A673 (cell line): ENCODE measurements around the gene NOL11. TPM values are rescaled to one million over a fixed set of nuclear protein-coding genes. Genes with fewer than 3 reads are reported as not detected.
"Not testable (repeated sequence)": the region's sequence is repeated elsewhere in the genome, so short reads cannot be mapped to it uniquely, and the experiment has no call there.

ENCODE experiments used
- BruUV-seq: library from RNA; stranded (reverse); fragments of 400-500 nt; replicated peaks from 2 replicates; lab custom pipeline; 2021; lab: Mats Ljungman, UMichigan
- CTCF ChIA-PET: fragments of 300-600 bp; sonication (Branson Sonifier 250); formaldehyde crosslinking; loops from one replicate; lab custom pipeline; 2022; ENCODE audit warnings: antibody characterized with exemption; lab: Charles Lee
- POLR2A ChIA-PET: fragments of 300-600 bp; sonication (Branson Sonifier 250); formaldehyde crosslinking; loops from one replicate; lab custom pipeline; 2022; ENCODE audit warnings: antibody characterized with exemption; ENCODE audit not compliant: low non-redundant PET; lab: Charles Lee
- DNase-seq: peaks from one replicate; pipeline ENCODE4 v3.0.0-alpha.2; 2015; ENCODE audit warnings: low spot score
- H3K27ac ChIP-seq: fragments of 200-600 bp; sonication (generic); 2 replicates; pipeline ENCODE4 v1.5.1; 2016; ENCODE audit warnings: mixed run types, low read depth, mild to moderate bottlenecking, mixed read lengths, antibody characterized with exemption, low read length; ENCODE audit not compliant: poor library complexity, severe bottlenecking
- H3K27me3 ChIP-seq: fragments of 200-600 bp; sonication (generic); replicated peaks from 2 replicates; pipeline ENCODE4 v1.6.1; 2017; ENCODE audit warnings: mixed run types, low read depth, mild to moderate bottlenecking, mixed read lengths, antibody characterized with exemption, low read length; ENCODE audit not compliant: insufficient read depth, poor library complexity
- H3K36me3 ChIP-seq: fragments of 200-600 bp; sonication (generic); 2 replicates; pipeline ENCODE4 v1.6.1; 2016; ENCODE audit warnings: mixed run types, mild to moderate bottlenecking, mixed read lengths, antibody characterized with exemption, low read length; ENCODE audit not compliant: insufficient read depth, poor library complexity, severe bottlenecking
- H3K4me1 ChIP-seq: fragments of 200-600 bp; sonication (generic); 2 replicates; pipeline ENCODE4 v1.6.1; 2017; ENCODE audit warnings: mixed run types, mild to moderate bottlenecking, mixed read lengths, antibody characterized with exemption, low read length; ENCODE audit not compliant: insufficient read depth, poor library complexity, severe bottlenecking
- H3K4me3 ChIP-seq: fragments of 200-600 bp; sonication (generic); 2 replicates; pipeline ENCODE4 v1.5.1; 2016; ENCODE audit warnings: low read depth, mixed run types, mild to moderate bottlenecking, mixed read lengths, low read length; ENCODE audit not compliant: poor library complexity, severe bottlenecking
- H3K9me3 ChIP-seq: fragments of 200-600 bp; sonication (generic); 2 replicates; pipeline ENCODE4 v1.6.1; 2016; ENCODE audit warnings: mixed run types, low read depth, mild to moderate bottlenecking, mixed read lengths, antibody characterized with exemption, low read length; ENCODE audit not compliant: poor library complexity, severe bottlenecking
- EZH2 ChIP-seq: fragments of 200-600 bp; sonication (generic); IDR thresholded peaks from 2 replicates; pipeline ENCODE4 v1.6.1; 2017; ENCODE audit warnings: borderline replicate concordance, low read depth, mild to moderate bottlenecking, mixed read lengths, antibody characterized with exemption, low read length; ENCODE audit not compliant: poor library complexity, severe bottlenecking
- intact Hi-C: fragments of 100-400 bp; cut with micrococcal nuclease; formaldehyde crosslinking; loops from one replicate; pipeline ENCODE4 v1.10.0; 2022; ENCODE audit not compliant: unreplicated experiment
- total RNA-seq: library from RNA; stranded (reverse); gene quantifications from 2 replicates; pipeline ENCODE4 v1.2.3, GENCODE V29; 2021
- TF ChIP-seq, protein P1 (sequence below): fragments of 300-800, 200-600 bp; sonication (generic); conservative IDR thresholded peaks from 2 replicates; pipeline ENCODE4 v1.5.1; 2017; ENCODE audit warnings: low read depth, mild to moderate bottlenecking, antibody characterized with exemption, low read length, moderate library complexity, mixed read lengths

Gene NOL11
- total RNA-seq, 1 experiment from 2014 or later: 105 TPM

DNA sequence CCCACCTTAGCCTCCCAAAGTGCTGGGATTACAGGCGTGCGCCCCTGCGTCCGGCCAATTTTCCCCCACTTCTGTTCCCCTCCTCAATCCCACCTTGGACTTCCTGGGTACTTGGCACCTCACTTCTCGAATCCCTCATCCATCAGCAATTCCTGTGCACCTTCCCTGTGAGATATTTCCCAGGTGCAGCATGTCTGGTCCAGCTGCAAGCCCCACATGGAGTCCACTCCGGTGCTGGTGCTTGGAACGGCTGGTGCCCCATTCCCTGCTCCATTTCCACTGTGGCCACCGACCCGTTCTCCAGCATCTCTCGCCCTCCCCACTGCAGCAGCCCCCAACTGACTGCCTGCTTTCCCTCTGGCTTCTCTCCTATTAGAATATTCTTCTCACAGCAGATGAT, 35.3 kb downstream of the NOL11 start:
- intact Hi-C loops: no loop called here
- no peaks in the 10 kb centered on the region for H3K27me3 ChIP-seq

DNA sequence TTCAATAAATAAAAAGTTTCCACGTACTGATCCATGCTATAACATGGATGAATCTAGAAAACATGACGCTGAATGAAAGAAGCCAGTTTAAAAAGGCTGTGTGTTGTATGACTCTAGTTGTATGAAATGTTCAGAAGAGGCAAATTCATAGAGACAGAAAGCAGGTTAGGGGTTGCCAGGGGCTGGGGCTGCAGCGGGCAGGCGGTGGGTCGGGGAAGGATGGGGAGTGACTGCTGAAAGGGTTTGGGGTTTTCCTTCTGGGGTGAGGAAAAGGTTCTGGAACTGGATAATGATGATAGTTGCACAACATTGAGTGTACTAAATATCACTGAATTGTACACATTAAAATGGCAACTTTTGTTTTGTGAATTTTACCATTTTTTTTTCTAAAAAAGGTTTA, 36.3 kb downstream of the NOL11 start:
- Histone ChIP-seq H3K4me1 (no peaks in the 10 kb centered on the region), H3K27ac (no peak overlapping the region), H3K9me3 (no peaks in the 10 kb centered on the region), H3K27me3 (no peaks in the 10 kb centered on the region), H3K4me3 (no peak overlapping the region), H3K36me3 (no peaks in the 10 kb centered on the region)
- TF ChIP-seq, protein P1, sequence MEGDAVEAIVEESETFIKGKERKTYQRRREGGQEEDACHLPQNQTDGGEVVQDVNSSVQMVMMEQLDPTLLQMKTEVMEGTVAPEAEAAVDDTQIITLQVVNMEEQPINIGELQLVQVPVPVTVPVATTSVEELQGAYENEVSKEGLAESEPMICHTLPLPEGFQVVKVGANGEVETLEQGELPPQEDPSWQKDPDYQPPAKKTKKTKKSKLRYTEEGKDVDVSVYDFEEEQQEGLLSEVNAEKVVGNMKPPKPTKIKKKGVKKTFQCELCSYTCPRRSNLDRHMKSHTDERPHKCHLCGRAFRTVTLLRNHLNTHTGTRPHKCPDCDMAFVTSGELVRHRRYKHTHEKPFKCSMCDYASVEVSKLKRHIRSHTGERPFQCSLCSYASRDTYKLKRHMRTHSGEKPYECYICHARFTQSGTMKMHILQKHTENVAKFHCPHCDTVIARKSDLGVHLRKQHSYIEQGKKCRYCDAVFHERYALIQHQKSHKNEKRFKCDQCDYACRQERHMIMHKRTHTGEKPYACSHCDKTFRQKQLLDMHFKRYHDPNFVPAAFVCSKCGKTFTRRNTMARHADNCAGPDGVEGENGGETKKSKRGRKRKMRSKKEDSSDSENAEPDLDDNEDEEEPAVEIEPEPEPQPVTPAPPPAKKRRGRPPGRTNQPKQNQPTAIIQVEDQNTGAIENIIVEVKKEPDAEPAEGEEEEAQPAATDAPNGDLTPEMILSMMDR: no peak
- TF ChIP-seq EZH2: no peak
- intact Hi-C loops: loop anchor here (2.0 kb wide), 1 partner anchor 21 kb away; no protein-coding TSS in a partner anchor
- ChIA-PET CTCF (no interaction called here), POLR2A (no interaction called here)
- no TSS peak for BruUV-seq
- no peak for DNase-seq

More for the DNA sequence above, 35.3 kb downstream of the NOL11 start:
- Histone ChIP-seq H3K4me3 (no peak overlapping the region), H3K9me3 (no peaks in the 10 kb centered on the region), H3K36me3 (peaks cover 4% of the 10 kb centered on the region), H3K4me1 (peaks cover 2% of the 10 kb centered on the region), H3K27ac (no peak overlapping the region)
- TF ChIP-seq, protein P1: no peak
- TF ChIP-seq EZH2: no peak
- no peak for DNase-seq
- ChIA-PET POLR2A (no interaction called here), CTCF (no interaction called here)
- no TSS peak for BruUV-seq

DNA sequence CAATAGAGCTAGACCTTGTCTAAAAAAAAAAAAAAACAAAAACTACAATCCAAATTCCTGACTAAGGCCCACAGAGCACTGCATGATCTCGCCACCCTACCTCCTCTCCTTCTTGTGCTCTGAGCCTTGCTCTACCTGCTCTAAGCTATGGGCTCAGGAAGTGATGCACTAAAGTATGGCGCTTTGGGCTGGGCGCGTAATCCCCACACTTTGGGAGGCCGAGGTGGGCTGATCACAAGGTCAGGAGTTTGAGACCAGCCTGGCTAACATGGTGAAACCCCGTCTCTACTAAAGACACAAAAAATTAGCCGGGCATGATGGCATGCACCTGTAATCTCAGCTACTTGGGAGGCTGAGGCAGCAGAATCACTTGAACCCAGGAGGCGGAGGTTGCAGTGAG, 37.0 kb downstream of the NOL11 start:
- POLR2A ChIA-PET, BruUV-seq, H3K36me3 ChIP-seq, H3K4me1 ChIP-seq, H3K27me3 ChIP-seq, DNase-seq, H3K27ac ChIP-seq, CTCF ChIA-PET, H3K4me3 ChIP-seq, H3K9me3 ChIP-seq: not testable (repeated sequence)
- intact Hi-C loops: loop anchor here (2.0 kb wide), 1 partner anchor 20 kb away; no protein-coding TSS in a partner anchor

DNA sequence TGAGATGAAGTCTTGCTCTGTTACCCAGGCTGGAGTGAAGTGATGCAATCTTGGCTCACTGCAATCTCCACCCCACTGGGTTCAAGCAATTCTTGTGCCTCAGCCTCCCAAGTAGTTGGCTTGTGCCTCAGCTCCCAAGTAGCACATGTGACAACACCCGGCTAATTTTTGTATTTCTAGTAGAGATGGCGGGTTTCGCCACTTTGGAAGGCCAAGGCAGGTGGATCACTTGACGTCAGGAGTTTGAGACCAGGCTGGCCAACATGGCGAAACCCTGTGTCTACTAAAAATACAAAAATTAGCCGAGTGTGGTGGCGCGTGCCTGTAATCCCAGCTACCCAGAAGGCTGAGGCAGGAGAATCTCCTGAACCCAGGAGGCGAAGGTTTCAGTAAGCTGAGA, 39.0 kb downstream of the NOL11 start:
- DNase-seq, H3K4me3 ChIP-seq, H3K27me3 ChIP-seq, H3K27ac ChIP-seq, BruUV-seq, POLR2A ChIA-PET, H3K4me1 ChIP-seq, H3K36me3 ChIP-seq, H3K9me3 ChIP-seq, CTCF ChIA-PET, intact Hi-C loops: not testable (repeated sequence)
